T-helper 9 cell (primary cell): ENCODE measurements around the gene CNPY4.
A peak's percentile ranks its signal among the peaks of the same experiment; 100 is the strongest.

ENCODE experiments used
- DNase-seq: peaks from one replicate; pipeline ENCODE4 v3.0.0-alpha.2; 2020

CNPY4 gene

DNA sequence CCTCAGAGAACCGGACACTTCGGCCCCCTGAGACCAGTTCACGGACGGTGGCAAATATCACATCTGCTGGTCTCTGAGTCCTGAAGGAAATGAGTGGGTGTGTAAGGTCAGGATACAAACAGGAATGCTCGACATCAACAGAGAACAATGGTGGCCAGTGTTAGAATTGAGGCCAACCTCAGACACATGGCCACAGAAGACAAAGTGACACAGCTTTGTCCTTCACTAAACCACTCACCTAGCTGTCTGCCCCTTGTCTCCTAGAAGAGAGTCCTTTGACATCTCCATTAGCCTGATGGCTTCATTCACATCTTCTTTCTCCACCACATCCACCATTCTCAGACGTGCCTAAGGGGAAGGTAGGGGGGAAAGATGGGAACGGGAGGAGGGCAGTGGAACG, 26.4 kb upstream of the CNPY4 start:
- no peak for DNase-seq

GRCh38 chr7:100093498-100093897, 25.9 kb upstream of the CNPY4 start:
- no peak for DNase-seq

- no peak for DNase-seq
Observed at GRCh38 chr7:100093925-100094486, 25.4 kb upstream of the CNPY4 start.

GRCh38 chr7:100095289-100095688, 24.1 kb upstream of the CNPY4 start:
- no peak for DNase-seq

DNA sequence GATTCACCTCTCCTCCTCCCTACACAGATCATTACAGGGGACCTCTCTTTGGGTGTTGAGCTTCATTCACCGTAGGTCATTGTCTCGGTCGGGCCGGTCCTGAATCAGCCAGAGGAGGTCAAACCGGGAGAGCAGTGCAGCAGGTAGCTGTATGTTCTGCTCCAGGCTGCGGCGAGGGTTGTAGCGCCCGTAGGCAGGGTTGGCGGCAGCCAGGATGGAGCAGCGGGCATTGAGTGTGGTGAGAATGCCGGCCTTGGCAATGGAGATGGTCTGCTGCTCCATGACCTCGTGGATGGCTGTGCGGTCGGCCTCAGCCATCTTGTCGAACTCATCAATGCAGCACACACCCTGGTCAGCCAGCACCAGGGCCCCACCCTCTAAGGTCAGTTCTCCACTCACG, 23.7 kb upstream of the CNPY4 start:
- no peak for DNase-seq

DNA sequence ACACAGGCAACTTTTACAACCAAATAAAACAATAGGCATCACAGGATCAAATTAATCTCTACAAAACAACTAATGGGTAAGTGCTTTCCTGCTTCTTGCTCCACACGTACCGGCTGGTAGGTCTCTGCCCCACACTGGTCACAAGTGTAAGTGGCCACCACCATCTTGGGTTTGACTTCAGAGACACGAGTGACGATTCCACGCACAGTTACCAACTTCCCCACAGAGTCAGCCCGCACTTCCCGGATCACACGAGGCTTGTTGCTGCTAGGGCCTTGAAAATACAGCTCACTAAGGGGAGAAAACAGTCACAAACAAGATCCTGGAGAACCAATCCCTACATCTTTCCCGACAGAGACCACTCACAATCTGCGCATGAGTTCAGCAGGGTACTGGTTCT, 20.5 kb upstream of the CNPY4 start:
- DNase-seq = no peak

DNA sequence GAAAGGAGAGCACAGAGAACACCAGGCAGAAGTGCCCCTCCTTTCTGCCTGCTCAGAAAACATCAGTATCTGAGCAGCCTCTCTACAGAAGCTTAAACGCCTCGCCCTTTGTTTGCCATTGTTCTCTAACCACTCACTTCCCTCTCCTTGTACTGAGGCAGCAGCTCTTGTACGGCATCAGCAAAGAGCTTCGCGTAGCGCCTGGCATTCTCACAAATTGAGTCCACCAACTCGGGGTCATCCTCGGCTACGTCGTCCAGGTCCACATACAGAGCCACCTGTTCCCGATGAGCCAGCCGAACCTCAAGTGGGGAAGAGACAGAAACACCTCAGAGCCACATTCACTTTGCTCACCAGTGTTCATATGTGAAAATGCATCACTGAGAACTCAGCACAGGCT, 20.0 kb upstream of the CNPY4 start:
- DNase-seq = no peak

DNA sequence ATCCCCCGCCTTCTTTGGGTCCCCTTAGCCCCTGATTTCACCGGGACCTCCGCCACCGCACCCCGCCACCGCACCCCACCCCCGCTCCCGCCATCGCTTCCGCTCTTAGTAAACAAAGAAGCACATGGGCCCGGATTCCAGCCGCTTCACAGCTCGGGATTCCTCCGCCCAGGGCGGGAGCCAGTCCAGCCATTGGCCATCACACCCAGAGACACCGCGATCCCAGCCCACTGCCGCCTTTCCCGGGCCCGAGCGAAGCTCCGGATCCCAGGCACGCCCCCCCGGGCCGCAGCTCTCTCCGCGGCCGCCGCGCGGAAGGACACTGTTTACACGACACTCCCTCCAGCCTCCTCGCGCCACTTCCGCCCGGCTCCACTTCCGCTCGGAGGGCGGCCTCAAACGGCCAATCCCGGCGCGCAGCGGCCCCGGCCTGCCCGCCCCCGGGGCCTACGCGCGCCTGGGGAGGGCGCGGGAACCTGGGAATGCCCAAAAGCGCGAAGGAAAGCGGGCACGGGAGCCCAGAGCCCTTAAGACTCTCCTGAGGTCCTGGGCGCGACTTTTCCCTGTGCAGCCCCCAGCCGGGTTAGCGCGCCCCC, 18.9 kb upstream of the CNPY4 start:
- peak; percentile 74 for DNase-seq

- peak; percentile 93 for DNase-seq
Observed at GRCh38 chr7:100101016-100101862, 18.2 kb upstream of the CNPY4 start, which contains the start of the genes AP4M1 and MCM7. Gene AP4M1 (plus strand): TSS chr7:100101643. CDS start chr7:100101715, 72 bp downstream. Gene MCM7 (minus strand): TSS chr7:100101397. CDS start chr7:100101294, 103 bp downstream.

DNA sequence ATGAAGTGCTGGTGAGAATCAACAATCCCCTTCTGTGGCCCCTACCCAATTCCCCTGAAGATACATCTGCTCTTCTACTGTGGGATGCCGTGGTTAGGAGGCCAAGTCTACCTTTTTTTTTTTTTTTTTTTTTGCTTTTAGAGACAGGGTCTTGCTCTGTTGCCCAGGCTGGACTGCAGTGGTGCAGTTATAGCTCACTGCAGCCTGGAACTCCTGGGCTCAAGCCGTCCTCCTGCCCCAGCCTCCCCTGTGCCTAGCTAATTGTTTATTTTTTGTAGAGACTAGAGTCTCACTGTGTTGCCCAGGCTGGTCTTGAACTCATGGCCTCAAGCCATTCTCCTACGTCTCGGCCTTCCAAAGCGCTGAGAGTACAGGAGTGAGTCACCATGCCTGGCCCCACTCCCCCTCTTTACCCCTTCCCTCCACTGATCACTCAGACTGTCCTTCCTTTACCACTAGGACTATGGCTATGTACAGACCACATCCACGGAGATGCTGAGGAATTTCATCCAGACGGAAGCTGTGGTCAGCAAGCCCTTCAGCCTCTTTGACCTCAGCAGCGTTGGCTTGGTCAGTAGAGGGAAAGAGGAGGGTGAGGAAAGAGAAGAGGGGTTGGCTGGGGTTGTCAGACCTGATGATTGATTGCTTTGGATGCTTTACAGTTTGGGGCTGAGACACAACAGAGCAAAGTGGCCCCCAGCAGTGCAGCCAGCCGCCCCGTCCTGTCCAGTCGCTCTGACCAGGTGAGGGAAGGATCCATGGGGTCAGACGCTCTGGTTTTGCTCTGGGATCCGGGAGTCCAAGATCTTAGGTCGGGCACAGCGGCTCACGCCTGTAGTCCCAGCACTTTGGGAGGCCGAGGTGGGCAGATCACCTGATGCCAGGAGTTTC, 16.2 kb upstream of the CNPY4 start:
- DNase-seq = no peak

GRCh38 chr7:100105534-100105933, 13.9 kb upstream of the CNPY4 start:
- no peak for DNase-seq

DNA sequence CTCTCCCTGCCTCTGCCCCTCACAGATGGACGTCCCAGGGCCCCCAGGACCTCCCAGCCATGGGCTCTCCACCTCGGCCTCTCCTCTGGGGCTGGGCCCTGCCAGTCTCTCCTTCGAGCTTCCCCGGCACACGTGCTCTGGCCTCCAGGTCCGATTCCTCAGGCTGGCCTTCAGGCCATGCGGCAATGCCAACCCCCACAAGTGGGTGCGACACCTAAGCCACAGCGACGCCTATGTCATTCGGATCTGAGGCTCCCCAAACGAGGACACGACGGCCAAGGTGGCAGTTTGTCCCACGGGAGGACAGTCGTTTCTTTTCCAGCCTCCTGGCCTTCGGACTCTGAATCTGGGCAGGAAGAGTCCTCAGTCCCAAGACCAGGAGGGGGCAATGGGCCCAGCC, 12.8 kb upstream of the CNPY4 start:
- no peak for DNase-seq

DNA sequence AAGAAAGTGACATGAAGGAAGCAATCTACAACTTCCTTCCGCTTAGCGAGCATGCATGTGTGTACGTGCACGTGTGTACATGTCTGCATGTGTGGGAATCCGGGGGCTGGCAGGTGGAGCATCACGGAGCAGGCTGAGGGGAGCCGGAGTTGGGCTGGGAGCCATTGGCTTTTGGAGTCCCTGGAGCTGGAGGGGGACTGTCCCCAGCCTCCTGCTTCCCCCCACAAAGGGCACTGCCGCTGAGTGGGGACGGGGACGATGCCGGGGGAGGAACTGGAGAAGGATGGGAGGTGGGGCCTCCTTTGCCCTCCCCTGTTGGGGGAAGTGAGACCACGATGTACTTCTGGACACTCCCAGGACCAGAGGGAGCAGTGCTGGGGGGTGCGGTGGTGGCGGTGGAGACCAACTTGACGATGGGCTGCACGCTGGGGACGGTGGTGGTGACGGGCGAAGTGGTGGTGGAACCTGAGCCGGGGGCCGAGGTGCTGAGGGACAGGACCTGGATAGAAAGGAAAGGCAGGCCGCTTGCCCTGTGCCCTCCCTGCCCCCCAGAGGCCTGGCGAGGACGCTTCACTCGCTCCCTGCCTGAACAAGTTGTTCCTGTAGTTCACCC, 12.2 kb upstream of the CNPY4 start:
- DNase-seq = no peak

GRCh38 chr7:100107890-100108289, 11.5 kb upstream of the CNPY4 start:
- no peak for DNase-seq

- DNase-seq = no peak
Observed at GRCh38 chr7:100109521-100110163, 9.8 kb upstream of the CNPY4 start.

DNA sequence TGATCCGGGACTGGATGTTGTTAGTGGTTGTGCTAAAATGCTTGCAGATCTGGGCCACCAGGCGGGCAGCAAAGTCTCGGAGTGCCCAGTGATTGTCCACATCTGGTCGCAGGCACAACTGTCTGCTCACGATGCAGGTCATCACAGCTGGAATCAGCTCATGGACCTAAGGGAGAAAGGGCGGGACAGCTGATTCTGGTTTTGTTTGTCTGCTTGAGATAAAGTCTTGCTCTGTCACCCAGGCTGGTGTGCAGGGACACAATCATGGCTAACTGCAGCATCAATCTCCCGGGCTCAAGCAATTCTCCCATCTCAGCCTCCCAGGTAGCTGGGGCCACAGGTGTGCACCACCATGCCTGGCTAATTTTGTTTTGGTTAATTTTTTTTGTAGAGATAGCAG, 8.3 kb upstream of the CNPY4 start:
- DNase-seq = no peak

- DNase-seq = no peak
Observed at GRCh38 chr7:100111914-100112313, 7.5 kb upstream of the CNPY4 start.

GRCh38 chr7:100115026-100115425, 4.4 kb upstream of the CNPY4 start:
- DNase-seq = no peak

DNA sequence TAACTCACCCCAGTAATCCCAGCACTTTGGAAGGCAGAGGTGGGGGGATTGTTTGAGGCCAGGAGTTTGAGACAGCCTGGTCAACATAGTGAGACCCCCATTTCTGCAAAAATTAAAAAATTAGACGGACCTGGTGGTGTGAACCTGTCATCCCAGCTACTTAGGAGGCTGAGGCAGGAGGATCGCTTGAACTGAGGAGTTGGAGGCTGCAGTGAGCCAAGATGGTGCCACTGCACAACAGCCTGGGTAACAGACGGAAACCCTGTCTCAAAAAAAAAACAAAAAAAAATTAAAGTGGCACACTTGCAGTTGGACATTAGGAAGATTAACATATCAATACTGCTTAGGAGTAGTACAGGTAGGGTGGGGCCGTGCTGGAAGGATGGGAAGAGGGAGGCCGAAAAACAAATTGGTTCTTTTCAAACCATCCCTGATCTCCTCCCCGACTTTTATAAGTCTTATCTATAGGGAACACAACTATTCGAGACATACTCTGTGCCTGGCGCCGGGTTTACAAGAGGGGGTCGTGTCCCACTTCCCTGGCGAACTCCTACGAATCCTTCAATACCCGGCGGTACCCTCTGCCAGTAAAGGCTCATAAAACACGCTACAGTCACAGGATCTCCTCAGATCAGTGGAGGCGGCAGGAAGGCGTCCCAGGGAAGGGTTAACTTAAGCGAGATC, 904 bp upstream of the CNPY4 start:
- DNase-seq = no peak

DNA sequence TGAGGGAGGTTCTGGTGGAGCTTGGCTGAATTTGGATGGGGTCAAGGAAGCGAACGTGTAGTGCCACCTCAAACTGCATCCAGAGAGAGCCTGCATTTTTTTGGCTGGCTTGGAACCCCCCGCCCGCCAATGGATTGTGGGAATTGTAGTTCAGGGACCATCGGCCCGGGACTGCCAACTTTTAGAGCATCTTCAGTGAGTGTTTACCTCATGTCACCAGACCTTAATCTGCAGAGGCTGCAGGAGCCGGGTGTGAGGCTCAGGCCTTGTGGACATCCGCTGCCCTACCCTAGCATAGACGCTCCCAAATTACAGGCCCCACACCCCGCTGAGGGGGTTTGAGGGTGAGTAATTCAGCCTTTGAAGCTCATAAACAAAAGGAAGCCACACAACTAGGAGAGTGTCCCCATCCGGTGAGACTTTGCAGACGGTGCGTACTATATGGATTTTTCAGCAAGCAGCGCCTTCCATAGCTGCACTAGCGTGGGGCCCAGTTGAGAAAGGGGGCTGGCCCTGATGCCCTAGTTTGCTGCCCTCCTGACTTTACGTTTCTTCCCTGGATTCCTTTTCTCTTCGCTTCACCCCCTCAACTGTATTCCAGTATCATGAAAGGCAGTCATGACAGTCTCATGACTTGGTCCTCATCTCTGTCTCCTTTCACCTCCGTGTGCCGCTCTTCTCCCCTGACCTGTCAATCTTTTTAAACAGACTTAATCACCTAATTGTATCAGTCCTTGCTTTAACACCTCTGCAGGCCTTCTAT, 717 bp downstream of the CNPY4 start:
- peak; percentile 58 for DNase-seq

GRCh38 chr7:100120733-100121036, 1.3 kb downstream of the CNPY4 start:
- no peak for DNase-seq
